Measurements from ENCODE around the gene BHMT. TPM values are rescaled to one million over a fixed set of nuclear protein-coding genes. Genes with fewer than 3 reads are reported as not detected.

Gene BHMT, protein sequence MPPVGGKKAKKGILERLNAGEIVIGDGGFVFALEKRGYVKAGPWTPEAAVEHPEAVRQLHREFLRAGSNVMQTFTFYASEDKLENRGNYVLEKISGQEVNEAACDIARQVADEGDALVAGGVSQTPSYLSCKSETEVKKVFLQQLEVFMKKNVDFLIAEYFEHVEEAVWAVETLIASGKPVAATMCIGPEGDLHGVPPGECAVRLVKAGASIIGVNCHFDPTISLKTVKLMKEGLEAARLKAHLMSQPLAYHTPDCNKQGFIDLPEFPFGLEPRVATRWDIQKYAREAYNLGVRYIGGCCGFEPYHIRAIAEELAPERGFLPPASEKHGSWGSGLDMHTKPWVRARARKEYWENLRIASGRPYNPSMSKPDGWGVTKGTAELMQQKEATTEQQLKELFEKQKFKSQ
- total RNA-seq (ENCODE audit: unreplicated experiment) = 20.4 TPM
- long read RNA-seq, transcript BHMT-201 (8 exons, 2,502 nt) = major isoform, 13 of 17 reads
- long read RNA-seq, partial matches to known transcripts = 2 of 17 reads
- long read RNA-seq, other reads (novel, unspliced or antisense) = 2 of 17 reads

DNA sequence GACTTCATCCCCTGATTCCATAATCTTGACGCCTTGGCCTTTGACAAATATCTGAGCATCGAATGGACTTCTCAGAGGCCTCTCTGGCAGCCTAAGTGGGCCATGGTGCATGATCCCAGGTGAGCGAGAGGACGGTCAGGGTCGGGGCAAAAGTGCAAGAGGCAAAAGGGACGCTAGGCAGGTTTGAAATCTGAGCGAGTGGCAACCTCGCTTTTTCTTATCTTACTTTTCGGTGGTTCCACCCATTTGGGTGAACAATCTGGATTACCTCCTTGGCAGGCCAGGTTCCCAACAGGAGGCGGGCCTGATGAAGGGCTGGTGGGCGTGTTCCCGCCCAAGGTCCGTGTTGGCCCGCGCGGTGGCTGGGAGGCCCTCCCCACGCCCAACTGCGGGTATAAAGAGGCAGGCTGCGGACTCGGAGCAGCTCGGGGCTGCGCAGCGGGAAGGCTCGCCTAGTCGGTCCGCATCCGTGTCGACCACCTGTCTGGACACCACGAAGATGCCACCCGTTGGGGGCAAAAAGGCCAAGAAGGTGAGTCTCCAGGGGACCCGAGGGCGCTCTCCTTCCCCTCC lies at the start of gene BHMT:
BHMT (plus strand) TSS at position 423 of the 573 bp plus-strand sequence; CDS start at position 500, 77 bp downstream.
- H3K4me1 Mint-ChIP-seq (ENCODE audit: low read depth, unreplicated experiment) = peaks cover 3% of the 10 kb centered on the region
- DNase-seq = peak; percentile 37
- peaks cover 7% of the 10 kb centered on the region for H3K27me3 Mint-ChIP-seq (ENCODE audit: unreplicated experiment)
- H3K27ac Mint-ChIP-seq (ENCODE audit: unreplicated experiment) = no peak within 1 kb of the TSS
- no peaks in the 10 kb centered on the region for H3K36me3 Mint-ChIP-seq (ENCODE audit: unreplicated experiment)
- peaks cover 7% of the 10 kb centered on the region for H3K9me3 Mint-ChIP-seq (ENCODE audit: unreplicated experiment)
- H3K4me3 Mint-ChIP-seq (ENCODE audit: unreplicated experiment) = peak within 1 kb of the TSS; percentile 82
- no peak for TF ChIP-seq CTCF (IDR thresholded peaks at IDR 0.05; ENCODE audit: partially characterized antibody, unreplicated experiment)

DNA sequence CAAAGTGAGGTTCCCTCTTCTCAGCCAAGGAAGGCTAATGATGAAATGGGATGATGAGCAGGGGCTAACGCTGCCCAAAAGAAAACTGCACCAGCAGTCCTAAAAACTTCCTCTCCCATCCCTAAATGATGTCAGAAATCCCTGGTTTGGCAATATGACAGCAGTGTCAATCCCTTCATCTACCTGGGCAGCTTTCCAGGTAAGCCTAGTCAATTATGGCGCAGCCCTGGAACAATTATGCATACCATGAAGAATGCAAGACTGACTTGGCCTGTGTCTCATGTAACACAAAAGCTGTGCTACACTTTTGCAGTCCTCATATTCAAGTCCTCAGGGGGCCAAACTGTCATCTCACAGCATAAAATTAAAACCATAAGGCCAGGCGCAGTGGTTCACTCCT lies 49.2 kb upstream of the BHMT start:
- TF ChIP-seq CTCF (IDR thresholded peaks at IDR 0.05; ENCODE audit: partially characterized antibody, unreplicated experiment) = no peak
- H3K9me3 Mint-ChIP-seq (ENCODE audit: unreplicated experiment) = peaks cover 3% of the 10 kb centered on the region
- no peak overlapping the region for H3K4me3 Mint-ChIP-seq (ENCODE audit: unreplicated experiment)
- no peak for DNase-seq
- H3K27ac Mint-ChIP-seq (ENCODE audit: unreplicated experiment) = no peak overlapping the region
- peaks cover 4% of the 10 kb centered on the region for H3K27me3 Mint-ChIP-seq (ENCODE audit: unreplicated experiment)
- no peaks in the 10 kb centered on the region for H3K36me3 Mint-ChIP-seq (ENCODE audit: unreplicated experiment)
- H3K4me1 Mint-ChIP-seq (ENCODE audit: low read depth, unreplicated experiment) = no peaks in the 10 kb centered on the region

GRCh38 chr5:79069488-79070349 lies 41.9 kb upstream of the BHMT start, which contains the start of the genes BHMT2 and DMGDH:
BHMT2 (plus strand) TSS chr5:79069767; CDS start chr5:79069783, 16 bp downstream.
DMGDH (minus strand) TSS chr5:79069674; CDS start chr5:79069620, 54 bp downstream.
- H3K4me1 Mint-ChIP-seq (ENCODE audit: low read depth, unreplicated experiment) = no peaks in the 10 kb centered on the region
- TF ChIP-seq CTCF (IDR thresholded peaks at IDR 0.05; ENCODE audit: partially characterized antibody, unreplicated experiment) = no peak
- H3K4me3 Mint-ChIP-seq (ENCODE audit: unreplicated experiment) = no peak within 1 kb of the TSS
- peaks cover 1% of the 10 kb centered on the region for H3K27me3 Mint-ChIP-seq (ENCODE audit: unreplicated experiment)
- DNase-seq = no peak
- H3K27ac Mint-ChIP-seq (ENCODE audit: unreplicated experiment) = no peak within 1 kb of the TSS
- peaks cover 2% of the 10 kb centered on the region for H3K9me3 Mint-ChIP-seq (ENCODE audit: unreplicated experiment)
- peaks cover 7% of the 10 kb centered on the region for H3K36me3 Mint-ChIP-seq (ENCODE audit: unreplicated experiment)

DNA sequence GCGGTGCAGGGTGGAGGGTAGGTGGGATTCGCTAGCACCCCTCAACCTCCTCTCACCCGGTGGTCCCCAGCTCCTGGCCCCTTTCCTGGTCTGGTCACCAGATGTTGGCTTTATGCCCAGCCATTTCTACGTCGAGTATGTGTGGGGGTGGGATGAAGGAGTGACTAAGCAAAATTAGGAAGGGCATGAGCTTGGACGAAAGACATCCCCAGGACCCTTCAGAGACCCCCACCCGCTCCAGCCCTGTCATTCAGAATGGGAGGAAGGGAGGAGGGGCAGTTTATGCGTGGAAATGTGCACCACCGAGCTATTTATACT lies 41.3 kb upstream of the BHMT start:
- H3K4me1 Mint-ChIP-seq (ENCODE audit: low read depth, unreplicated experiment) = no peaks in the 10 kb centered on the region
- no peak for DNase-seq
- H3K27ac Mint-ChIP-seq (ENCODE audit: unreplicated experiment) = no peak overlapping the region

More for the DNA sequence above, 41.3 kb upstream of the BHMT start:
- Mint-ChIP-seq H3K36me3 (ENCODE audit: unreplicated experiment) (peaks cover 7% of the 10 kb centered on the region), H3K4me3 (ENCODE audit: unreplicated experiment) (no peak overlapping the region), H3K27me3 (ENCODE audit: unreplicated experiment) (peaks cover 1% of the 10 kb centered on the region), H3K9me3 (ENCODE audit: unreplicated experiment) (peaks cover 2% of the 10 kb centered on the region)
- no peak for TF ChIP-seq CTCF (IDR thresholded peaks at IDR 0.05; ENCODE audit: partially characterized antibody, unreplicated experiment)

Measured in glutamatergic neuron (in vitro differentiated cells).